GM18868 (cell line): ENCODE data around the gene SLC25A26.

ENCODE experiments used
- ATAC-seq: cut with Tn5 transposase; IDR thresholded peaks from one replicate; pipeline ENCODE4 v1.9.1; 2021; ENCODE audit warnings: mild to moderate bottlenecking, moderate library complexity; ENCODE audit not compliant: unreplicated experiment

Gene SLC25A26

DNA sequence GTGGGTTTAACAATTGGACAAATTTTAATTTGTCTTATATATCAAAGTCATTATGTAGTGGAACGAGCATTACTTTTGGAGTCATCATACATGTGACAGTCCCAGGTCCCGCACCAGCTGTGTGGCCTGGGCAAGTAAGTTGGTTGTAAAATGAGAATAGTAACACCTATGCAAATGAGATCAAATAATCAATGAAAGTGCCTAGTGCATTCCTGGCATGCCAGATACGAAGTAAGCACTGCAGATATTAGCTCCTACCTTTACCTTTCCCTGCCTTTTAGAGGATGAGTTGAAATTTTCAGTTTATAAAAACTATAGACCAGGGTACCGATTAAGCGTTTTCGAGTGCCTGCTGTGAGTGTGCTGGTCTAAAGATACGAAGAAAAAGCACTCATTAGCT, 145.9 kb downstream of the SLC25A26 start:
- no peak for ATAC-seq

DNA sequence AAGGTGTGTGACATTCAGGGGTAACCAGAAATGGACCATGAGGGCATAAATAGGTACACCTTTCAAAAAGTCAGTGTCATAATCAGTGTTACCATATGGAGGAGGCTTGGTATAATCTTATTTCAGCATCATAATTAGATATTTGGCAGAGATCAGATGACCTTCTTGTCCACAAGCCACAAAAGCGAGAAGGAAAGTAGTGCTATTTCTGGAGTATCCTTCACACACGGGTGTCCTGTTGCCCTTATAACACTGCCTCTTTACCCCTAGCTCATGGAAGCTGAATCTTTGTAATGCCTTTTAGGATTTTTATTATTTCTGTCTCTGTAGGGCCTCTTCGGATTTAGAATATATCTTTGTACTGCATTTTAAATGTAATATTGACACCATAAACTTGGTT, 147.2 kb downstream of the SLC25A26 start:
- ATAC-seq, result no peak

DNA sequence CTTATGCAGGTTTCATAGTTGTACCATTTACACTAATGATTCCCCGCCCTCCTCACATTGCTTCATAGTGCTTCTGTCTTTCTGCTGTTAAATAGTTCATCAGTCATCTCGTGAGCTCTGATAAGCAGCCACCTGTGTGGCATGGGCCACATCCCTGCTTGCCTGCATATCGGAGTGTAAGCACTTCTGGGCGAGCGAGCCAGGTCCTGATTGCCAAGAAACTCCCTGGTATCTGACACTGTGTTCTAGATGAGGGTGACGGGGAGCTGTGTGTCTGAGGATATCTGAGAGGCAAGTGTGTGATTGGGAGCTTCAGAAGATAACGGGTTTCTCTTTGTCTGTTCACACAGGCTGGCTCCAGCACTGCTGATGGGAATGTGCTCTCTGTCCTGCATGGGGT, 149.4 kb downstream of the SLC25A26 start:
- ATAC-seq, result no peak

DNA sequence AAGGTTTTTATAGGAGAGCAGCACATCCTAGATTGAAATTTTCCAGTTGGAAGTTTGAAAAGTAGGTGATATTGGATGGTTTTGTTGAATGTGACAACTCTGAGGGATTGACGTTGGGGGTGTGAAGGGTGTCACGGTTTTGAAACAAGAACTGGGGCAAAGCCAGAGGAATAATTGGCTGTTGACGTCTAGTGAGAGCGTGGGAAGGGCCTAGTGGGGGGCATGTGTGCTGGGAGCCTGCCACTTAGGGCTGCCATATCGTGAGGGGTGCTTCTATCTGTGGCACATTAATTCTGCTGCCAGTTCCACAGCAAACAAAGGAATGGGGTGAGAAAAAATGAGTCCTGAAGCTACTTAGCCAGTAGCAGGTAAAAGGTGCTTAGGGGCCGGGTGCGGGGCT, 150.6 kb downstream of the SLC25A26 start:
- ATAC-seq, result no peak

DNA sequence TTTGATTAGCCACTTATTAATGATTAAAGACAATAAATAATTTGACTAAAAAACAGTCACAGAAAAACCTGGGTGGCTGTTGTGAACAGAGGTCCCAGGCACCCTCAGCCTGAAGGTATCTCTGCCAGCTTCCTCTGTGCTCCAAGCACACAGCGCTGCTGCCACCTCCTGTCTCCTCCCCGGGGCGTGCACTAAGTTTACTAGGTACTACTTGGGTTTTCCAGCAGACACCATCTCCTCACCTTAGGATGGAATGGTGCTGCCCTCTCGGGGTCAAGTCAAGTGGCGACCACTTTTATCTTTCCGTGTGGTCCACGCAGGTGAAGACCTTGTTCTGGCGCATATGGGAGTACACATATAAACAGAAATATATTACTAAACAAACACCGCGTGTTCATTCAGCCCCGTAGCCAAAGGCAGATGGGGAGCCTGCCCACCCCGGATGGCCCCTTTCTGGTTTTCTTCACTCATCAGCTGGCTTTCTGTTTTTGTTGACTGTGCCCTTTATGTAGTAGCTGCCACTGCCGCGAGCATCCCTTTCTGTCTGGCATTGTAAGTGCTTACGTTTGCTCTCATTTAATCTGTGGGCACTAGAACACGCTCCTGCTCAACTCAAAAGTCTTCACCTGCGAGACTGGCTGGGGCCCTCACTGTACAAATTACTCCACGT, 152.0 kb downstream of the SLC25A26 start:
- ATAC-seq, result no peak

DNA sequence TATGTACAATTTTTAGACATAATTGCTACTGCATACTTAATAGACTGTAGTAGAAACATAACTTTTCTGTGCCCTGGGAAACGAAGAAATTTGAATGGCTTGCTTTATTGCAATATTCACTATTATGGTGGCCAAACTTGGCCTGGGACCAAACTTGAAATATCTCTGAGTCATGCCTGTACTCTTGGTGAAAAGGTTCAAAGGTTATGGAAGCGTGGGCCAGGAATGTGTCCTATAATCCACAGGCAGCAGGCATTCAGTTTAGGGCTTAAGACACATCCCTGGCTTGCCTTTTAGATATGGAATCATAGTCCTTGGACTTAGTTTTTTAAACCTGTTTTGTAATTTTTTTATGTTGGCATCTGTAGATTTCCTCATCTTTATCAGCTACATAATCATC, 155.8 kb downstream of the SLC25A26 start:
- no peak for ATAC-seq

DNA sequence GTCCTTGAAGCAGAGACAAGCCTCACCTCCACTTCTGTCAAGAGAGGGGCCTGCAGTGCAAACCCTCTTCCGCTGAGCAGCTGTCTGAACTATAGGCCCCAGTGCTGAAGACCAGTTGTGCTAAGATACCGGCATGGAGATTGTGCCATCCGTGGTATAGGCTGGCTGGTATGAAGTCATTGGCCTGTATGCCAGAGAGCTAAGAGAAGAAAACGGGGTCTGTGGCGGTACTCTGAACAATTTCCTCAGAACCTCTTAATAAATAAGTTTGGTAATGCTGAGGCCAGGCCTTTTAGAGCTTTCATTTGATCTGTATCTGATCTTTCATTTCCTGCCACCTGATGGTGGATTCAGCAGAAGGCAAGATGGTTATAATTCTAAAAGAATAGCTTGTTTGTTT, 157.0 kb downstream of the SLC25A26 start:
- no peak for ATAC-seq

DNA sequence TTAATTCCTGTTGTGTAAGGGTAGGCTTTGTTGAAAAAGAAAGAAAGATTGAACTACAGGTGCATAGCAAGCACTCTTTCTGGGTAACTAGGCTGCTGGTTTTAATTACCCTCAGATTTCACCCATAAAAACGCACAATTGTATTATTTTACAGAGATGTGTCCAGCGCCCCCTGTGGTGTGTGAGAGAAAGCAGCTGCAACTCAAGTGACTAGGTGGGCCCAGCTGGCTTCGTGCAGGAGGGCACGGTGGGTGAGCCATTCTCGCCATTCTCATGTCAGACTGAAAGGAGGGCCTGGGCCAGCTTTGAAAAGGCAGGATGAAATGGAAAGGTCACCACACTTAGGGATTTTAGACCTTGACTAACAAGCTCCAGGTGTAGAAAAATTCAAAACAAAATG, 157.5 kb downstream of the SLC25A26 start:
- ATAC-seq, result no peak

DNA sequence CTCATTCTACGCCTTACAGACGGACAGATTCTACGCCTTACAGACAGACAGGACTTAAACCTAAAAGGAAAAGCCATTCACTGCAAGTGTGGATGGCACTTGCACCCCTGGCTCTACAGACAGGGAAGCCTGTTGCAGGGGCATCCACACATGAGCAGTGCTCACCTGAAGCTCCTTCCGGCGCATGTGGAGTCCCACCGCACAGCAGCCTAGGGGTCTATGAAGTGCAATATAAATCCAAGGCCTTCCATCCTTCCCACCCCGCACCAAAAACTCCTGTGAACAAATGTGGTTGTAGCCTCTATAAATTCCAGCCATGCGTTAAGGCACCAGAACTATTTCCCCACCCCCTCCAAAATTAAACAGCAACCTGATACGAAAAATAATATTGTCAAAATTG, 158.8 kb downstream of the SLC25A26 start:
- ATAC-seq, result no peak

DNA sequence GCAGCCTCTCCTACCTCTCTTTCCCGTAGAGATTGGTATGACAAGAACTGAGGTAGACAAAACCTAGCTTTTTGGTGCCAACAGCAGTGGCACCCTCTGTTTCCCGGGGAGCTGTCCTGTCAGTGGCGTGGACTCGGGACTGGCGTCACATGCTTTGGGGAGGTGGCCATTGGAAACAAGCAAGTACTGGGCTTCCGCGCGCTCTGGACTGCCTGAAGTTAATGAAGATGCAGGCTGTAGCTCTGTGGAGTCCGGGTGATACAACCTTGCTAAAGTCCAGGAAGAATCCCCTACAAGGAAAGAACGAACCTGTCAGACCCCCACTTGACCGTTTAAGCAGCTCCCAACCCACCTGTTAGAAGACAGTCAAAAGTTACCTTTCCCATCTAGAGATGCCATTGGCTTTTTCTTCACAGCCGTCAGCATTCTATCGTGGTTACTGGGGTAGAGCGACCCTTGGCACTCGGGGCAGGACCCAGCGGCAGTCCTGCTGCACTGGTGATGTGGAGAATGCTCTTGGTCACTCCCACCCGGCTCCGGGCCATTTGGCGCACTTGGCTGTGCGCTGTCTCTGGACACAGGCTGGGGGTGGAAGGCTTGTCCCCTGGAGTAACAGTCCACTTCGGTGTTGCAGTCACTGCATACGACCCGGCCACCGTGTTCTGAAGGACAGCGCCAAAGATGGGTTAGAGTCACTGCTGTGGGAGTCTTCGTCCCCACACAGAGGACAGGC, 159.6 kb downstream of the SLC25A26 start:
- no peak for ATAC-seq

DNA sequence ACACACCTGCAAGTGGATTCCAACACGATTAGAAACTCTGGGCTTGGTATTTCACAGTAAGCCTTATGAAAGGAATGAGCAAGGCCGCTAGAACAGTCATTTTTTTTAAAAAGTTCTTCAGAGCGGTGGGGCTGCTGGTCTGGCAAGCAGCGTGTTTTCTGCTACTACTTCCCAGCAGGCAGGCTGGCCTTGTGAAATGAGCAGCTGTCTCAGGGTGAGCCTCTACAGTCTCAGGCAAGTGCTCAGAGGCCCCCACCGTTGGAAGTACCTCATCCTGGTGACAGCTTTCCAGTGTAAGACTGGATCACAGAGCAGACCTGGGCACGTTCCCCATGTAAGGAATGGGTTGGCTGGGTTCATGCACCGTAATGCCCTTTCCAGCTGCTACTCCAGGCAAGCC, 160.8 kb downstream of the SLC25A26 start:
- no peak for ATAC-seq

DNA sequence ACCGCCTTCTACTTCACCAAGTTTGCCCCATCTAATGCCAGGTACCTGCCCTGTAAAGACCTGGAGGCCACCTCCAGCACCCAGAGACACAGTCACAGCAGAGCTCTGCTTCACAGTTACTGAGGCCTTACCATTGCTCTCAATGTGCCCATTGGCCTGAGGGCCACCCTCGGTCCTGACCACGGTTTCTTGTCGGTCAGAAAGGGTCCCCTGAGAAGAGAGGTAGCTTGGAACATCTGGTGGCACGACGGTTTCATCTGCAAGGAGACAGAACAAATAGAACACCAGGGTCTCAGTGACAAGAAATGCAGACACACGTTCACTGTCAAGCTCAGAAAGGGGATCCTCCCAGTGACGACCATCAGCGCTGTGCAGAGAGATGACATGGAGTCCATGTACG, 161.3 kb downstream of the SLC25A26 start:
- ATAC-seq, result no peak

DNA sequence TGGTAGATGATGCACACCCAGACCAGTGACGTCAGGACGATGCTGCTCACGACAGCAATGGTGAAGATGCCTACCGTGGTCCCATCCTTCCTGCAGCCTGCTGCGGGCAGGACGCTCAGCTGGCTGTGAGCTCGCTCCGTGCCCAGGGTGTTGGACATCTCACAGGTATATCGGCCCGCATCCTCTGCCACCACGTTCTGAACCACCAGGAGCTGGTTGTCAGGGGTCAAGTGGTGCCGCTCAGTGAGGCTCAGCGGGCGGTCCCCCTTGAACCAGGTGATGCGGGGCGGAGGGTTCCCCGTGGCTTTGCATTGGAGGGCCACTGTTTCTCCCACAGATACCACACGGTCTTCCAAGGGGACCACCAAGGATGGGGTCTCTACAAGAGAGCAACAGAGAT, 162.2 kb downstream of the SLC25A26 start:
- no peak for ATAC-seq

DNA sequence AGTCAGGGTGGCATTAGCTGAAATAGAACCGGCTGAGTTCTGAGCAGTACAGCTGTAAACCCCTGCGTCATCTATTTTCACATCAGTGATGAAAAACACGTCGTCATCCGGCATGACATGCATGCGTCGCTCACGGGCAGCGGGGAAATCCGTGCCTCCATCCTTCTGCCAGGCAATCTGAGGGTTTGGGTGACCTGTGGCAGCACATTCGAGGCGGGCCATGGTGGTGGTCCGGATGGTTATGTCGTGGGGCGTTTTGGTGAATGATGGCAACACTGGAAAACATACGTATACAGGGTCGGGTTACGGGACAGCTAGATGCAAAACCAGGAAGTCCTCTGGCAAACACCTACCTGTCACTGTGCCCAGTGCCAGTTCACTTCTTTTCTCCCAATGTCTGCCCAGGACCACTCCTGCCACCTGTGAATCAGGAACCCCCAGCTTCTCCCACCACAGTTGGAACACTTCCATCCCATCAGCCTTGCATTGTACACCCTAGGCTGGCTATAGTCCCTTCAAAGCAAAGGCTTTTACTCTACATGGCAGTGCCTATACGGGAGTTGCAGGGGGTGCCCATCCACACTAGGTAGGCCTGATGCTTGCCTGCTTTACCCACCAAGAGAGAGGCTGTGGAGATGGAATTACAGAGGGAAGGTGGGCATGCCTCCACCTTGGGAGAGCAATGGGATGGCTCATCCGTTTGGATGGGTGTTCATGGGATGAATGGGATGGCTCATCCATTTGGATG, 163.4 kb downstream of the SLC25A26 start:
- no peak for ATAC-seq

DNA sequence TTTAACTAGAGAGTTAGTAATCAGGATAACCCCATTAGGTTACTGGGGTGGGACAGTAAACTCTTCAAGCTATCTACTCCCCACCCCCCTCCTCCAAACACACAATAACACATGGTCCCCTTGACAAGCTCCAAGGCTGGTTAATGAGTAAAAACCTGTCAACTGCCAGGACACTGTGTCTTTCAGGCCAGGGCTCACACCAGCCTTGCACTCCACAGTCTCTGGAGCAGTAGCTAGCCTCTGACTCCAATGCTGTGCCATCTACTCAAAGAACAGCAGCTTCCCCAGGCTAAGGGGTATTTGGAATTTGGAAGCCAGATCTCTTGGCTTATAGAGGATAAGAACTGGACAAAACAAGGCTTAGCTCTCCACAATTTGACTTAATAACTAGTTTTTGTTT, 164.3 kb downstream of the SLC25A26 start:
- no peak for ATAC-seq

DNA sequence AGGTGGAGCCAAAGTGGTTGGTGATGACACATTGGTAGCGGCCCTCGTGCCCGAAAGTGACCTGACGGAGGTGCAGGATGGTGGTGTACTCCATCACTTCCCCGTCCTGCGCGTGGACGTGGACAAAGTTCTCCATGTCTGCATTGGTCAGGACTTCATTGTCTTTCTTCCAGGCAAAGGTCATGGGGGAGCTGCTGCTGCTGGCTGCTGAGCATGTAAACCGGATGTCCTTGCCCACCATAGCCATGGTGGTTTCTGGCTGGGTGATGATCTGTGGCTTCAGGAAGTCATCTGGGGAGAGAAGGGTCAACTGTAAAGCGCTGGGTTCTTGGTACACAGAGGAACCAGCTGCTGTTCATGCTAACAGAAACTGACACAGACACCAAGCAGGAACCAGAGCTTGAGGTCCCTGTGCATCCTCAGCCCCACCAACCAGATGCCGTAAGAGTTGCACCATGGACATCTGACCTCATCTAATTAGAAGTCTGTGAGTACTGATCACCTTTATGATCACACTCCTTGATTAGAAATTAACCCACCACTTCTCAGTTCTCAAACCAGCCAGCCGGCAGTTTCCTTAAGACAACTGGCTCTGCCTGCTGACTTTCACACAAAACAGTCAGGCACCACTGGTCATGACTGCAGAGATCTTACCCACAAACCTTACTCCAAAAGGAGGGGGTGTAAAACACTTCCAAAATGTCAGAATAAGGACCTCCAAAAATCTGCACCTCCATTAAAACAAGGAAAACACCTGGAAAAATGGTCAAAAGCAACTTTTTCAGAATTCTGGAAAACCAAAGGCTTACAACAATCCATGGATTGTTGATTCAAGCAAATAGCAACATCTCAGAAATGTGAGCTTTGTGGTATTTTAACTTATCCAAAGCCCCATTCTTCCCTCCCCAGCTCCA, 165.5 kb downstream of the SLC25A26 start:
- peak; percentile 73 for ATAC-seq

DNA sequence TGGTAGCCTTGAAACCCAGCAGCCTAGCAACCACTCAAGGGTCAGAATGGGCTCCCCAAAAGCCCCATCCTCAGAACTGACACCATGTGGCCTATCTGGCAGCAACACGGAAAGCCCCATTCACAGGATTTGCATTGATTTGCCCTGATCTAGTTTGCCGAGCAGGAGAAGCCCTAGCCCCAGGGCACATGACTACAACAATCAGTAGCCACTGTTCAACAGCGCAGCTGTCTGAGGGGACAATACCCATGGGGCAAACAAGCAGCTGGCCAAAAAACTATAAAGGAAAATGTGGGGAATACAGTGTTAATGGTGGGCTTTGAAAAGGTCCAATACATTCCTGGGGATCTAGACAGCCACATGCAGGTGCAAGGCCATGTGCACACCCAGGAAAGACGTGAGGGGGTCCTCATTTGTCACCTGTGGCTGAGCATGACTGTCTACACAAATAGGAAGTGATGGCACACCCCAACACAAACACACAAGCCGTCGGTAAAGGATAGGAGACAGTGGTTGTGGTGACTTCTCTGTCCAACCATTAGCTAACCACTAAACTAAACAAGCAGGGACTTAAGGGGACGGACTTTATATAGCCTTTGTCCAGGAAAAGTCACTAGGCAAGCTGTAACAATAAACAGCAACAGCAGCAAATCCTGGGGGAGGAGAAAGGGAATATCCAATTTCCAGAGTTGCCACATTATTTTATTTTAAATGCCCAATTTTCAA, 166.3 kb downstream of the SLC25A26 start:
- ATAC-seq, result peak; percentile 63

DNA sequence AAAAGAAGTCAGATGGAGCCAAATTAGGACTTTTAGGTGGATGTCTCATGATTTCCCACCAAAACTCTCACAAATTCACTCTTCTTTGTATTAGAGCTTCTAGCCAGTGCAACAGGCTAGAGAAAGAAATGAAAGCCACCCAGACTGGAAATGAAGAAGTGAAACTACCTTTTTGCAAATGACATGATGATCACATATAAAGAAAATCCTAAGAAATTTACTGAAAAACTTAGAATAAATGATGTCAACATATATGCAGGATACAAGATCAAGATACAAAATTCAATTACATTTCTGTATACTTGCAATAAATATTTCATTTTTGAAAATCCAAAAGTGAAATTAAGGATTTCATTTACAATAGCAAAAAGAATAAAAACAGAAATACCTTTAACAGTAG, 169.2 kb downstream of the SLC25A26 start:
- ATAC-seq, result peak; percentile 27

DNA sequence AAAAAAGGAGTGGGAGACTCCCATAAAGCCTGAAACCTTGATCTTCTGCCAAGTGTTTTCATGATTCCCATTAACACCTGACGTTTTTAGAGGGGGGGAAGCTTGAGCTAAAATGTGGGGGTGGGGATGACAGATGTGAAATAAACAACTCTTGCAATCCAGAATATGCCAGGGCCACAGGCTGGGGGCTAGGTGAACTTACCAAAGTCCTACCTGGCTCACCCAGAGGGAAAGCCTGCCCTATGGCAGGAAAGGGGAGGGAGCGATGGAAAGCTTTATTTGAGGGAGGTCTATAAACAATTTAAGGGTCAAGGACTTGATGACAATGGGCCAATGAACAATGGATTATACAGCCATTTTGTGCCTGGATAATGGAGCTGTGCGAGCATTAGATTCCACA, 171.7 kb downstream of the SLC25A26 start:
- ATAC-seq, result no peak

DNA sequence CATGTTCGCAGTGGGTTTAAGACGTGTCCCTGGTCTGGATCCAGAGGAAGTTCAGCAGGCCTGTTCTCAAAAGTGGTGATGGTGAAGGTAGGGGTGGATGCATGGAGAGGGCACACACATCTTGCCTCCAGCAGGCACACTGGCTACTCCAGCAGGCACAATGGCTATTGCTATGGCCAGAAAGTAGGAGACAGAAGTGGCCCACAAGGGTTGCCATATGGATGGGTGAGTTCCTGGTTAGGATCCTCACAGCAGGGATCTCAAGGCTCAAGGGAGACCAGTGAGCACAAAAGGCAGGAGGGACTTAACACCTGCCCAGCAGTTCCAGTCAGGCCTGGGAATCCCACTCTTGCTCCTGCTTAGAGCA, 172.1 kb downstream of the SLC25A26 start:
- ATAC-seq, result no peak
